GM18520 (cell line): ENCODE results near the gene CAST.
"Not testable (repeated sequence)": the region's sequence is repeated elsewhere in the genome, so short reads cannot be mapped to it uniquely, and the experiment has no call there.

ENCODE experiments used
- ATAC-seq: cut with Tn5 transposase; IDR thresholded peaks from one replicate; pipeline ENCODE4 v1.9.1; 2021; ENCODE audit not compliant: unreplicated experiment

CAST gene

DNA sequence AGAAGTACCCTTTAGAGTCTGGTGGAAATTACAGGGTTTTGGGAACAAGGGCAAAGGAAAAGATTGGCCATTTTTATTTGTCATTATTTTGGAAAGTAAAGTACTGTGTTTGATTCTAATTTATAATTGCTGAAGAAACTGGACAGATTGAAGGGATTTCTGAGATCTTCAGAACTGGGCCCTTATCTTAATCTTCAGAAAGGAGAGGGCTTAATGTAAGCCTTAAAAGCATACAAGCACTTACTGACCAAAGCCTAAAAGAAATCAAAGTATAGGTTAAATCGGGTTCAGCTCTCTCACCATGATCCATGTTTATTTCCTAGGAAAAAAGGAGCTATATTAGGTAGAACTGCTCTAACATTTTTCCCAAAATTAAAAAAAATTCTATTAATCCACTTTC is 109.9 kb downstream of the CAST start:
- ATAC-seq, result no peak

DNA sequence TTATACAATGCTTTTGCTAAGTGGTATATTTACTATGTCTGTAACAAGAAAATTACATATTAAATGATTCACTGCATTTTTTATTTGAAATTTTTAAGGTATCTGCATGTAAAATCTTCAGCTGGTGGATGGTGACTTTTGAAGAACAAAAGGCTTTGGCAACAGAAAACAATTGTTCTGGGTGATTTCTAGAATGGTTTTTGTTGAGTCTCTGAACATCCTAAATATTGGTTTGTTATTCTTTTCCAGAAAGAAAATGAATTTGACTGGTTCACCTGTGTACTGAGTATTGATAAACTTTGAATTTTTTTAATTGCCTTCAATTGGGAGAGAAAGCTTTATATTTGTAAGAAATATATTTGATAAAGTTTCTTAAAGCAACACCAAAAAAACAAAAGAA is 110.4 kb downstream of the CAST start:
- no peak for ATAC-seq

DNA sequence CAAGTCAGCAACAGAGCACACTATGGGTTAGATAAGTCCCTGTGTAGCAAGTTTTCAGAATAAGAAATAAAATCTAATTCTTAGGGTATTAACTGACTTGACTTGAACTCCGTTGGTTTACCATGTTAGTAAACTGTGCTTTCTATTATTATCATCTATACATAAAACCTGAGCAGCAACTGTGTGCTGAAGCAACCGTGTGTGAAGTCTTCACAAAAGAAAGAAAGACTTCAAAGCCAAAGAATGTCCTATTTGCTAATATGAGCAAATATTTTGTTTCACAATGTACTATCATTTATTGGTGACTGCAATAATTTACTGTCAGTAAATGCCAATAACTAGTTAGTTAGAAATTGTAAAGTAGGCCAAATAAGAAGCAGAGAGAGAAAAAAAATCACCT is 112.9 kb downstream of the CAST start:
- no peak for ATAC-seq

DNA sequence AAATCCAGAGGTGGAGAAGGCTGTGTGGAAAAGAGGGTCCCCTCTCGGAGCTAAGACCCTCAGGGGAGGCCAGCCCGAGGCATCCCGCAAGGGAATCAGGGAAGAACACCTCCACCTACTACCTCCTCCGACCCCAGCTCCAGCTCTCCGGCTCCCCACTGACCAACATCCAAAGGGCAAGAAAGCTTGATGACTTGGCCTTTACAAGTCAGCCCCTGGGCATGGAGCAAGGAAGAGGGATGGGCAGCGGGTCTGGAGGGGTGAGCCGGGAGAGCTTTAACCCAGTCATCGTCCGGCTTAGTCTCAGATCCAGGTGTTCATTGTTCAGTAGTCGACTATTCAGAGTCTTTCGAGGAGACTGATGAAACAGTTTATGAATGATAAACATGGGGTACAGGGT is 113.5 kb downstream of the CAST start:
- no peak for ATAC-seq

DNA sequence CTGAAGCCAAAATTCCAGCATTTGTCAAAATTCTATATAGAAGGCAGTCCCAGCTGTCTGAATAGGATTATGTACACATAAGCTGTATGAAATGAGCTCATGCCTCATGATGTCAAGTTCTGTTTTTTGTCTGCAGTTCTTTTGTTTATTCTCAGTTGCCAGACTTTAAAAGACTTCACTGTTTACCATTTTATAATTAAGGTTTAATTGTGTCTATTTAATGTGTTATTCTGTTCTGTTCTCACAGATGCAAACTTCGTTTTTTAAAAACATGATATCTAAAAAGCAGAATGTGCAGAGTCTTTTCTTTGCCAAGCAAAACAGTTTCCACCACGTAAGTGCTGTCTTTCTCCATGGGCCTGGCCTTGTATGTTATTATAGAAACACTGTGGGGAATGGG is 114.4 kb downstream of the CAST start:
- ATAC-seq, result no peak

DNA sequence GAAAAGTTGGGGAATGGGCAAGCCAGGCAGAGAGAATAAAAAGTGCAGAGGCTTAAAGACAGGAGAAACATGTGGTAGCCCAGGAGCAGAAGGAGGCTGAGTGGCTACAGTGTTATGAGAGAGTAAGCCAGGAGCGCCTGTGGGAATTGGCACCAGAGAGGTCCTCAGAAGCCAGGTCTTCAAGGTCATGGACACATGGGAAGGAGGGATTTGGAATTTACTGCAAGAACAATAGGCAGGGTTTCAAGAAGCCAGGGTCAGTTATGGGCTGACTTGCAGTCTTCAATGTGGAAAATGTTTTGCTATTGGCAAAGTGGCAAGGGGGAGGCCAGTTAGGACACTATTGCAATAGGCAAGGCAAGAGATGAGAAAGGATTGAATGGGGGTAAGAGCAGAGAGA is 116.2 kb downstream of the CAST start:
- no peak for ATAC-seq

DNA sequence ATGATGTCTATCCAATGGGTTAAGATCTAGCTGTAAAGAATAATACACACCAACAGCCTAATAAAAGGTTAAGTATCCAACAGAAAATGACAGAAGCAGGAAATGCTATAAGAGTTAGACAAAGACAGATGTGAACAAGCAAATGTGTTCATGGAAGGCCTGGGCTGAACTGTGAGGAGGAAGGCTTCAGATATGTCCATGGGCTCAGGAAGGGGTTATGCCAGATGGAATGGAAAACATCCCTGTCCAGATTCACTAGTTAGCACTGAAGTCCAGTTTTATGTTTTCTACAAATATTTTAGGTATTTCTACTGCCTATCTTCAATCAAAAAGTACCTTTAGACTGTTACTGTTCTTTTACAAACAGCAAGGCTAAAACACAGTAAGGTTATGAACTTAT is 118.5 kb downstream of the CAST start:
- ATAC-seq, result no peak

DNA sequence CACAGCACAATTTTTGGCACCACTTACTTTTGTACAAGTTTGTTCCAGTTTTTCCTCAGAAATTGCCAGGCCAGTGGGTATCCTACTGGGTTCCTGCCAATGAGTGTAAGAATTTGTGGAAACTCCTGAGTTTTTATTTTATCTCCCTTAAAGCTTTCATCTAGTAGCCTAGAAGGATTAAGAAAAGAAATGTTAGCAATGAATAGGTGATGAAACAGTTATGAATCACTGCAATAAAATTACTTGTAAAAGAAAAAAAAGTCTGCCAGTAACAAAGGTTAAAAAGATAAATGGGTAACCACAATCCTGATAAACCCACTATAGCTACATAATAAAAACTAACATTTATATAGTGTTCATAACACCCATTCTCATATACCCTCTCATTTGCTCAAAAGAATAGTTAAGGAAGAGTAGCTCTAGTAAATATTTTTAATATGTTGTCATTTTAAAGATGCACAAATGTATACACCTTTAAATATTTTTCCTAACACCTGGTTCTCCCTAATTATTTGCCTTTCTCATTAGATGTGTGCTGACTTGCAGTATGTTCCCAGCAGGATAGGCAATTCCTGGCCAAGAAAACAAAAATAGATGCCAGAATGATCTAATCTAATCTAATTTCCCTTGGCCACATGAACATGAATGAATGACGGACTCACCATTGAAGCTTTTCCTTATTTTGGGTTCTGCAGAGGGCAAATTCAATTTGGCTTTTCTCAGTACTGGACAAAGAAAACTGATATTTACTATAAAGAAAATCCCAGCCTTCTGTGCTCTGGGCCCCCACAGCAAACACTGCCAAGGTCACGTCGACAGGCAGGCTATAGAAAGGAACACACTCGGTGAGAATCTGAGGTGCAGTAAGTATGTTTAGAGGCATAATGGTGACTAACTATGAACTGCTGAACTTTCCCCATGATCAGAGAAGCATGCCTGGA is 119.1 kb downstream of the CAST start:
- ATAC-seq, result no peak

DNA sequence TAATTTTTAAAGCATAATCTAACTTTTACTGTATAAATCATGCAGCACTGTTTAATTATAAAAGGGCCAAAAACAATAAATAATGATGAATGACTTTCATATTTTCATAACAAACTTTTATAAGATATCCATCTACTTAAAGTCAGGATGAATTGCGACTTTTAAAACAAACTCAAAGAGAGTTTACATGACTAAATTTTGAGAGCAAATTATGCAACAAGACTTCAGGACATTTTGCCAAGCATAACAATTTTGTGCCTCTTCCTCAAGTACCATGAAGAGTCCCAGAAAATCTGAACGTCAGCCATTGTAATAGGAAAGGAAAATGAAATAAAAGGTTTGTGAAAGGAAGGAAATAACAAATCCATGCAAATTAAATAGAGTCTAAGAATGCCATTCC is 121.2 kb downstream of the CAST start:
- ATAC-seq, result no peak

DNA sequence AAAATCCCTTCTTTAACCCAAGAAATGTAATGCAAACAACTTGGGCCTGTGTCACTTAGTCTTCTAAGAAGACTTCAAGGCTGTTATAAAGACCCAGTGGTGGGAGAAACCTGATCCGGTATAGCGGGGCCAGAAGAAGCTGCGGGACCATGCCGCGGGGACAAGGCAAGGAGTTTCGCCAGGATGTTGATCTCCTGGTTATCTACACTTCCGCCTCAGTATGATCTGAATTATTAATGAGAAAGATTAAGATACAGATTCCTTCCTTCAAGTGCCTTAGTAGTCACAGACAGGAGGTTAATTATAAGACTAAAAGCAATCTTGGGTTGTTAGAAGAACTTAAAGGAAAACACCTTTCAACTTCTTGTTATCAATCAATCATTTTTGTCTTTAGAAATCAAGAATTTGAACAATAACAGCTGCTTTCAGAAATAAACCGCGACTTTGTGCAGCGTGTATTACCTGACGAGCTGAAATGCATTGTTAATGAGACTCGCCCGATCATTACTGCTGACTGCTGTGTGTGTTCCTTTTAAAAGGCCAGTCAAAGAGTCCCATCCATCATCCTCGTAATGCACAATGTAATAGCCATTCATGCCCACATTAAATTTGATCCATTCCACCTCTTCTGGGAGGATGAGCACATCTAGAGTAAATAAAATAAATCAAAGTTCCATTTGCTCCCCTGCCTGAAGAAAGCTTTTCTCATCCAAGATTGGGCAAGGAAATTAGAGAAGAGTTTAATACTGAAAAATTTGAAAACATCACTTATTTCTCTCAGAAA is 123.3 kb downstream of the CAST start:
- ATAC-seq, result no peak

DNA sequence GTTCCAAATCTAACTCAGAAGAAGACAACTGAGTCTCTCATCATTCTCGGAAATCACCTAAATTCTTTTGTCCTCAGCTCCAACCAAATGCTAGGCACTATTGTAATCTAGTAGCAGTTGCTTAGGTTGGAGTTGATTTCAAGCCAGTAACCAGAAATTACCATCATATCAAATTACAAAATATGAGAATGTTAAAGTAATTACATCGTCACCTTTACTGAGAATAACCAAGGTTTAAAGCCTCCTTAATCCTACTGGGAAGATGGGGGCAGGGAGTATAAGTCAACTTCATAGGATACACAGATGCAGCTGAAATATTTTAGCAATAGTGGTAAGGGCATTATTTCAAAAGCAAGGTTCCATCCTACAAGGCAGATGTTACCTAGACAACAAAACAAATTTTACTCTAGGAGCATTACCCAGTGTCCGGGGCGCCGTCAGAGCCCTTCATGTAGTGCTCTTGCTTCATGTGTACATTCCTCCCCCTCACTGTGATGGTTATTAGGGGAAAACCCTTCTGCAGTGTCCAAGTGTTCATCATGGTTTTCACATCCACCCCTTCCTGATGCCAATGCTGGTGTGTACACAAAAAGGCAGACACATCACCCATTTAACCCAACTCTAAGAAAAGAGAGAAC is 126.1 kb downstream of the CAST start:
- no peak for ATAC-seq

DNA sequence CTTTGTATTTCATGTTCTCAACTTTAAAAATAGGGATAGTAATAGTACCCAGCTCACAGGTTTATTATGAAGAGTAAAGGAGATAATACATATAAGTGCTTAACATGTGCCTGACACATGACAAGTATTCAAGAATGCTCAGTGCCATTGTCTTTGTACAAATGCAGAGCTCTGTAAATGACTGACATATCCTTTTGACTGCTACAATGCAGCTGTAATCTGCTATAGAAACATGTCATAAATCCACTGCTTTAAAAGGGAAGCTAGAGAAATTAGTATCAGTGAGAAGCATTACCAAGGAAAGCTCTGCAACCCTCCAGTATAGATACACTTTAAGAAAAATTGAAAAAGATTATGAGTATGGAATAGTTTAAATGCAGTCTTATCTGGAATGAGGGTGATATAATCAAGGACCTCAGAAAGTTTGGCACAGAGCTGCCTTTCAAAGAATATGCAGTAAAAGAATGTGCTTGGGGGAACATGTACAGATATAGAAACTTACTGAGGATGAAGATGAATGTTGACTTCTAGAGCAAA is 127.7 kb downstream of the CAST start:
- ATAC-seq, result no peak

DNA sequence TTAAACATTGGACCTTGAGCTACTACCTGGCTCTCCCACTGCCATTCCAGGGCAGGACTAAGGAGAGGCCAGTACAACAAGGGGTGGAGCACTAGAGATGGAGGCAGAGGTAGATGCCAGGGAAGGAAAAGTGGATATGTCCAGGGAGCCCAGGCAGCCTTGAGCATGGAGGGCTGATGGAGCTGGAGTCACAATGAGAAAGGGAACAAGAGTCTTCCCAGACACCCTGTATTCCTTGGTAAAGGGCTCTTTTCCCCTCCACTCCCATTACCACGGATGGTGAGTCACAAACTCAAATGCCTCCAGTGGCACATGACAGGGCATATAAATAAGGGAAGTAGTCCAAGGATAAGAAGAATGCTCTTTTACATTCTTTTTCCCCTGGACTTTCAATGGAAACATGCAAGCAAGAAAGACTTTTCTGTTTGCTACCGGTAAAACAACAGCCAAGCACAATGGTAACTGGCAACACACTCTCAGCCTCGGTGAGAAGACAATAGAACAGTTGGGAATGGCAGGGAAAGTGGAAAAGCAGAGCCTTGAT is 128.9 kb downstream of the CAST start:
- no peak for ATAC-seq

DNA sequence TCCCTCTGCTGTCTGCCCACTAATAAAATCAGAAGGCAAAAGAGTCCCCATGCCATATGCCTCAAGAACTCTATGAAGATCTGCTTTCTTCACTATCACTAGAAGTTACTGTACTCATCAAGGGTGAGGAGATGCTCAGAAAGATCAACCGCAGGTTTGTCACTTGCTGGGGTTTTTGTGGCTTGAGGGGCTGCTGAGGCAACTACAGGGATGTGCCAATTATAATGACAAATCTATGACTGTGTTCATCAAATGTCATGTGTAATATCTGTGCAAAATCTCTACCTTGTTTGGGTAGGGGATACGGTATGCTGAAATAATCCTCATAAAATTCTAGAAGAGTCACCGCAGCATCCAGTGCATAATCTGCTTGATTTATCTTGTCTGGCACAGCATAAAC is 132.6 kb downstream of the CAST start:
- no peak for ATAC-seq

DNA sequence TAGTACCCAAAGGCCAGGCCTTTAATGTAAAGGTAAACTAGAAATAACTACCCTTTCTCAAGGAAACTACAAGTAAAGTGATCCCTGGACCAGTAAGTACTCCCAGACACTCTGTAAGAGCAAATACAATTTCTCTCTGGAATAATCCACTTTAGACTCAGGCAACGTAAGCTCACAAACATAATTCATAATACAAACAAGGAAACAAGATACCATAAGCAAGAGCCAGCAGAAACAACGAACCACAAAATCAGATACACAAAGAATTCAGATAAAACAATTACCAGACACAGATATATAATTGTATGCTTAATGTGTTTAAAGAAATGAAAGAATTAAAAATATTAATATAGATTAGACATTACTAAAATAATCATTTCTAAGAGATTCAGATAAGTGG is 133.4 kb downstream of the CAST start:
- ATAC-seq, result no peak

DNA sequence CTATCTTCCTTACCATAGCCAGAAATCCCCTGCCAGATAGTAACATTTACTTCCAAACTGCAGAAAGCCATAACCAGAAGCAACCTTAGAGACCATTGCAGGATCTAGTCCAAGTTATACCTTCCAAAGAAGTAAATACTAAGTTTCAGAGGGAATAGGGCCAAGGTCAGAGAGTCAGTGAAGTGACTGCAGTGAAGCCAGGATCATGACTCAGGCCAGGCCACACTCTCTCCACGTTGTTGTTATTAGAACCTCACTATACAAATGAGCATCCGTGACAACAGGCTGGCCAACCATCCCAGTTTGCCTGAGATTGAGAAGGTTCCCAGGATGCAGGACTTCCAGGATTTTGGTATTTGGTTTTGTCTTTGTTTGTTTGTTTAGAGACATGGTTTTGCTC is 134.3 kb downstream of the CAST start:
- no peak for ATAC-seq

DNA sequence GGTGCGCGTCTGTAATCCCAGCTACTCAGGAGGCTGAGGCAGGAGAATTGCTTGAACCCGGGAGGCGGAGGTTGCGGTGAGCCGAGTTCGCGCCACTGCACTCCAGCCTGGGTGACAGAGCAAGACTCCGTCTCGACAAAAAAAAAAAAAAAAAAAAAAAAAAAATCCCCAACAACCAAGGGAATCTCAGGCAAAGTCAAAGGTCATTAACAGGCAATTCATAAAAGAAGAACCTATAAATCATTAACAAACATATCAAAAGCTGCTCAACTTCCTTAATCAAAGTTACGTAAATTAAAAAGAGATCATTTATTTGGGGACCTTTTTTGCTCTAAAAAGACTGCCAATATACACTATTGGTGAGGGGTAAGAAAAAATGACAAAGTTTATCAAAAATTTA is 139.5 kb downstream of the CAST start:
- not testable (repeated sequence) for ATAC-seq

DNA sequence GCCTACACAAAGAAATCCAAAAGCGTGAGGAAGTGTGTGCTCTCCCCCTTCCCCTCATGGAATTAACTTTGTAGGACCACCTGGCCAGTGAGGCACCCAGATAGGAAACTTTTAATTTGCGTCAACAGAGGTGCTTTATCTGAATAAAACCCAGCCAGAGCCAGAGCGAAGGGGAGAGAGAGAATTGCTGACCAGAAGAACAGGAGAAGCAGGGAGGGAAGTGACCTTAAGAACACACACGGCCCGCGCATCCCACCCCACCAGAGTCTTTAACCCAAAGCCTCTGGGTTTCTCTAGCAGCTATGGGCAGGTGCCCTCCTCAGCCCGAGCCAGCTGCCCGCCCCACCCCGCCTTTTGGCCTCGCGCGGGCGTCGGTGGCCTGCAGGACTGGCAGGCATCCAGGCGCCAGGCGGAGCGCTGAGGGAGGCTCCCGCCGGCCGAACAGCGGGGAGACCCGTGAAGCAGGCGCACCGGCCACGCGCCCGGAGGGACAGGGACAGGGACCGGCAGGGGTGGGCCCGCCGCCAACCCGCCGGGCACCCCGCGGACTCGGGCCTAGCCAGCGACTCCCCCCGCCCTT is 145.0 kb downstream of the CAST start:
- peak; percentile 9 for ATAC-seq

DNA sequence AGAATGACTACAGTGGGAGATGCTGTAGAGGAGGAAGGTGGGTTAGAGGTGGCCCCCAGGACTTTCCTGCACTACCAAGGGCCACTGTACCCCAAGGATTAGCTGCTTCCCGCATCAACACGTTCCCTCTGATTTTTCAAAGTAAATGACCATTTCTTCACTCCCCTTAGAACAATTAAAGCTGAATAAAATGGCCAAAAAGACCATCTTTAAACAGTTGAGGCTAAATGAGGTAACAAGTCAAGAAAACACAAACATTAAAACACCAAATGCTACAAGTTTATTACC is 146.3 kb downstream of the CAST start:
- no peak for ATAC-seq

DNA sequence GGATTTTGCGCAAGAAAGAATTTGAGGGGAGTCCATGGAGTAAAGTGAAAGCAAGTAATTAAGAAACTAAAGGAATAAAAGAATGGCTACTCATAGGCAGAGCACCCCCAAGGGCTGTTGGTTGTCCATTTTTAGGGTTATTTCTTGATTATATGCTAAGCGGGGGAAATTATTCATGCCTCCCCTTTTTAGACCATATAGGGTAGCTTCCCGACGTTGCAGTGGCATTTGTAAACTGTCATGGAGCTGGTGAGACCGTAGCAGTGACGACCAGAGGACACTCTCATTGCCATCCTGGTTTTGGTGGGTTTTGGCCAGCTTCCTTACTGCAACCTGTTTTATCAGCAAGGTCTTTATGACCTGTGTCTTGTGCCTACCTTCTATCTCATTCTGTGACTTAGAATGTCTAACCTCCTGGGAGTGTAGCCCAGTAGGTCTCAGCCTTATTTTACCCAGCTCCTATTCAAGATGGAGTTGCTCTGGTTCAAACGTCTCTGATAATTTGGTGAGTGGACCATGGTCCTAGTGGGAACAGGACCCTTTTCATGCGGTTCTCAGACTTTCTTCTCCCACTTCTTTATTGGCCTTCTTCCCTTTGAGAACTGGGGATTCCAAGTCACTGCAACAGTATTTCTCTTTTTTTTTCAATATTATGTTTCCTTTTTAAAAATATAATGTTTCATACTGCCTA is 146.8 kb downstream of the CAST start:
- ATAC-seq, result no peak

DNA sequence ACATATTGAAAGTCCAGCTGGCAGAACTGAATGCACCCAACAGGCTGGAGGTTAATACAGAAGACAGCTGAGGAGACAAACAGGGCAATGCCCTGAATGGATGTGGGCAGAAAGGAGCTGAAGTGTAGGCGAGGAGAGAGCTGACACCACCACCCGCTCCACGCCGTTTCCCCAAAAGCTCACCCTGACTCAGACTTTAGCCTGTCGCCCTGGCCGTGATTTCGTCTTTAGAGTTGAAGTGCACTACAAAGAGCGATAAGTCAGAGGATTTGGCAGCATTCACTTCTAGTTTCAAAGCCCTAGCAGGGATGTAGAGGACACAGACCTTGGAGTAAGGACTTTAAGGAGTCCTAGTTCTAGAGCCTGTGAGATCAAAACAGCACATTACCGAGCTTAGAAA is 147.7 kb downstream of the CAST start:
- ATAC-seq, result no peak
